Measurements from ENCODE around the gene SCRN1.

SCRN1 gene

GRCh38 chr7:29945259-29945809, 44.3 kb downstream of the SCRN1 start:
- no peak for TF ChIP-seq ZFX (IDR thresholded peaks at IDR 0.05)
- TF ChIP-seq, protein P1, sequence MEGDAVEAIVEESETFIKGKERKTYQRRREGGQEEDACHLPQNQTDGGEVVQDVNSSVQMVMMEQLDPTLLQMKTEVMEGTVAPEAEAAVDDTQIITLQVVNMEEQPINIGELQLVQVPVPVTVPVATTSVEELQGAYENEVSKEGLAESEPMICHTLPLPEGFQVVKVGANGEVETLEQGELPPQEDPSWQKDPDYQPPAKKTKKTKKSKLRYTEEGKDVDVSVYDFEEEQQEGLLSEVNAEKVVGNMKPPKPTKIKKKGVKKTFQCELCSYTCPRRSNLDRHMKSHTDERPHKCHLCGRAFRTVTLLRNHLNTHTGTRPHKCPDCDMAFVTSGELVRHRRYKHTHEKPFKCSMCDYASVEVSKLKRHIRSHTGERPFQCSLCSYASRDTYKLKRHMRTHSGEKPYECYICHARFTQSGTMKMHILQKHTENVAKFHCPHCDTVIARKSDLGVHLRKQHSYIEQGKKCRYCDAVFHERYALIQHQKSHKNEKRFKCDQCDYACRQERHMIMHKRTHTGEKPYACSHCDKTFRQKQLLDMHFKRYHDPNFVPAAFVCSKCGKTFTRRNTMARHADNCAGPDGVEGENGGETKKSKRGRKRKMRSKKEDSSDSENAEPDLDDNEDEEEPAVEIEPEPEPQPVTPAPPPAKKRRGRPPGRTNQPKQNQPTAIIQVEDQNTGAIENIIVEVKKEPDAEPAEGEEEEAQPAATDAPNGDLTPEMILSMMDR (conservative IDR thresholded peaks at IDR 0.05), result no peak
- no peak overlapping the region for H3K27ac ChIP-seq

DNA sequence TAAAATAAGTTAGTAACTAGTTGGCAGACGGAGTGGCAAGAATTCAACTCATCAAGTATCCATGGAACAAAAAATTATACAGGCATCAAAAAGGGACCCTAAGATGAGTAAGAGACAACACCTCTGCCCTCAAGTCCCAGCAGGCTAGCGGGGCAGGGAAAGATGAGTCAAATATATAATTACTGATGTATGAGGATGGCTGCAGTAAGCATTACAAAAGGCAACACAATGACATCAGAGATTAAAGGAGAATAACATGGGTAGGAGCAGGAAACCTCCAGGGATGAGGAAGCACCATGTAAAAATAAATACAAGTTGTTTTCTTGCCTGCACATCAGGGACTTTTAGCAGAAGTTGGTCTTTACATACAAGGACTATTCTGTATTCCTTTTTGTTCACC, 49.4 kb downstream of the SCRN1 start:
- TF ChIP-seq, protein P1 (conservative IDR thresholded peaks at IDR 0.05), result no peak
- no peak for TF ChIP-seq ZFX (IDR thresholded peaks at IDR 0.05)

DNA sequence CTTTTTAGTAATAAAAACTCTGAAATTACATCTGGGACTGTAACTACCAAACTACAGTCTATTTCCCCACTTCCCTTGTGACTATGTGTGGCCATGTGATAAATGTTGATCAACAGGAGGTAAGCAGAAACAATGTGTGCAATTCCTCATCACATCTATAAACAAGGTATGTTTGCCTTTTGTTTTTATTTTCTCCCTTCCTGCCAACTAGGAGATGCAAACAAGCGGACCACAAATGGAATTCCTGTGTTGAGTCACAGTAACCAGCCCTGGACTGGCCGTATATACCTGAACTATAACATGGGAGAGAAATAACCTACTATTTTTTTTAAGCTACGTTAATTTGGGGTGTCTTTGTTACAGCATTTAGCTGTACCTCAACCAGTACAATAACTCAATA, 52.5 kb downstream of the SCRN1 start:
- H3K27ac ChIP-seq, result no peak overlapping the region
- TF ChIP-seq, protein P1 (conservative IDR thresholded peaks at IDR 0.05), result no peak
- TF ChIP-seq ZFX (IDR thresholded peaks at IDR 0.05), result no peak

More for the DNA sequence above, 49.4 kb downstream of the SCRN1 start:
- H3K27ac ChIP-seq, result no peak overlapping the region

DNA sequence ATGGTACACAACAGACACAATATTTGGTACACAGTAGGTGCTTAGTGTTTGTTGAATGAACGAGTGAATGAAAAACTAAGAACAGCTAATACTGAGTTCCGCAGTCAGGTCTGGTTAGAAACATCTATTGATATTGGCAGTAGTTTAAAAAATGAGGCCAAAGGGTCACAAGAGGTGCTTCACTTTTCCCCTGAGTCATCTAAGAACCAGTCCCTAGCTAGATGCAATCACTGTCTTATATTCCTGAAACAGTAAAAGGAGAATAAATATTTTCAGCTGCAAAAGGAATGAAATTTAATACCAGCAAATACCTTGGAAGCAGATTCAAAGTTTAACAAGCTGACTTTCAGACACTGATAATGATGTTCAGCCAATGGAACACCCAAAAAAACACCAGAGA, 54.5 kb downstream of the SCRN1 start:
- no peak overlapping the region for H3K27ac ChIP-seq
- TF ChIP-seq, protein P1 (conservative IDR thresholded peaks at IDR 0.05), result no peak
- TF ChIP-seq ZFX (IDR thresholded peaks at IDR 0.05), result no peak

DNA sequence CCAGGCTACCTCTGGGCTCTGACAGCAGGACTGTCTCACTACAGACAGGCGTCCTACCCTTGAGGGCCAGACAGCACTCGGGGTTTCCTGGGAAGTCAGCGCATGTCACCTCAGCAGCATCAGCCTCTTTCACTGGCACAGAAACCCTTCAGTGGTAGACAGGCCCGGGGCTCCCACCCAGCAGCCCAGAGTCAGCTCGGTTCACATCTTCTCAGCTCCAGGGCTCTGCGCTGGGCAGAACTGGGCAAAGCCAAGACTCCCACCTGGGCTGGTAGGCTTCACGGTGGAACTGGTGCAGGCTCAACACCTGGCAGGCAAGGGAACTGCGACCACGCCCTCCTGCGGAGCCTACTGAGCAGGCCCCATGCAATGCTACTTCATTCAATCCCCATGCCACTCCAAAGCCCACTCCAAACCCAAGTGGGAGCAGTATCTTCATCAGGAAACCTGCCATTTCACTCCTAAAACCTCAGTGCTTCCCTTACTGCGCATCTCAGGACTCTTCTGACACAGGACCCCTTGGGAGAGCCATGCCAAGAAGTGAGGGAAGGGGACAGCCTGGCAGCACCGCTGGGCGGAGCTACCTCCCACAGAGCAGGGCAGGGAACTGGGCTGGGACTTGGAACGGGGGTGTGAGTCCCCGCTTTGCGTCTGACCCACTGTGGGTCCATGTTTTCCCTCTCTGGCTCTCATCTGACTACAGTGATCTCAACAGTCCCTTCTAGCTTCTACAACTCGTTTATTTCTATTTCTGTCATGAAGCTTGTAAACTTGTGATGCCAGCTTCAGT, 60.4 kb downstream of the SCRN1 start:
- no peak for TF ChIP-seq ZFX (IDR thresholded peaks at IDR 0.05)
- TF ChIP-seq, protein P1 (conservative IDR thresholded peaks at IDR 0.05), result no peak
- no peak overlapping the region for H3K27ac ChIP-seq

DNA sequence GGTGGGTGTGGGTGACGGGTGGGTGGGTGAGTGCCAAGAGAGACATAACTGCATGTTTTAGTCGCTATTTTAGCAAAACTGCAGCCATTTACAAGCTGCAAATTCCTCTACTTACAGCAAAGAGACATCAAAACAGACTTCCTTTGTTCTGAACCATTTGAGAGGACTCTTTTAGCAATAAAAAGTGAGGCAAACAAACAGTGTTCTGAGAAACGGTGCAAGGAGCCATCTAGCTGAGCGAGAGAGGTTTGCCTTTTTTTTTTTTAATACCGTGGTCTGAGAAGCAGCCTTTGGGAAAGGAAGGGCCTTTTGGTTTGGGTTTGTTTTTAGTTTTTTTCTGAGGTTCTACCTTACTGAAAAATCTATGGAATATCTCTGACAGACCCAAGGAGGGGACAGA, 62.9 kb downstream of the SCRN1 start:
- TF ChIP-seq ZFX (IDR thresholded peaks at IDR 0.05), result no peak
- TF ChIP-seq, protein P1 (conservative IDR thresholded peaks at IDR 0.05), result no peak
- no peak overlapping the region for H3K27ac ChIP-seq

- H3K27ac ChIP-seq, result no peak overlapping the region
- TF ChIP-seq, protein P1 (conservative IDR thresholded peaks at IDR 0.05), result no peak
- TF ChIP-seq ZFX (IDR thresholded peaks at IDR 0.05), result no peak
Measured at GRCh38 chr7:29926216-29926615, 63.4 kb downstream of the SCRN1 start.

All from C4-2B (cell line).